ENCODE measurements around the gene UBE2K. TPM values are rescaled to one million over a fixed set of nuclear protein-coding genes. Genes with fewer than 3 reads are reported as not detected.
A peak's percentile ranks its signal among the peaks of the same experiment; 100 is the strongest.
"Not testable (repeated sequence)": the region's sequence is repeated elsewhere in the genome, so short reads cannot be mapped to it uniquely, and the experiment has no call there.

The UBE2K gene
- total RNA-seq, 1 donor from 2014 or later, result 77.3 TPM

DNA sequence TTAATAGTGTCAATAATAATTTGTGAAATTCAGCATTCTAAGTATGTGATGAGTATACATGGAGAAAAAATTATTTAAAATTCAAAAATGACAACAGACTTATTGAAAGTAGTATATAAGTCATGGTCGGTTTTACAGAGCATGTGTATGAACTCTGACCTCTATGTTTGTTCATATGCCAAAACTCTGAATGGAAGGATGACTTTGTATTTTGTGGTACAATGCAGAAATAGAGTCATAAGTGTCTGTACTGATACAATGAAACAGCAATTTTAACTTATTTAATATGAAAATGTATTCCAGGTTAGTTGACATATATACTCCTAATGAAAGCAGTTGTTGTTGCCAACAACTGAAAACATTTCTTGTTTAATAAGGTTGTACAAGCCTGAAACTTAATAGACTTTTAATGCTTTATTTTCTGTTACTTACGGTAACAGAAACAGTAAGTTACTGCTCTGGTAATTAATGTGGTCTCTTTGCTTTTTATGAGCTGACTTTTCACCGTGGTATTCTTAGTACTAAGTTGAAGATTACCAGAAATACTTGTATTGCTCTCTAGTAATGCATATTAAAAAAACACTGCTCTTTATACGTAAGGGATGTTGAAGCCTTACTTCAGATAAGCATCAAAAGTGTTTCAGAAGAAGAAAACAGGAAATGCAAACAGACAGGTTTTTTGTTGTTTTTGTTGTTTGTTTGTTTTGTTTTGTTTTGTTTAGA lies 1.9 kb downstream of the UBE2K start:
- peaks cover 5% of the 10 kb centered on the region for H3K36me3 Mint-ChIP-seq (ENCODE audit: unreplicated experiment)
- H3K27me3 Mint-ChIP-seq (ENCODE audit: unreplicated experiment), result no peaks in the 10 kb centered on the region
- H3K27ac Mint-ChIP-seq (ENCODE audit: unreplicated experiment), result peak overlapping the region; percentile 96
- H3K4me3 Mint-ChIP-seq (ENCODE audit: unreplicated experiment), result peak overlapping the region; percentile 100
- H3K4me1 Mint-ChIP-seq (ENCODE audit: unreplicated experiment), result peaks cover 34% of the 10 kb centered on the region
- DNase-seq (ENCODE audit: extremely low spot score, unreplicated experiment), result no peak
- TF ChIP-seq, protein P1, sequence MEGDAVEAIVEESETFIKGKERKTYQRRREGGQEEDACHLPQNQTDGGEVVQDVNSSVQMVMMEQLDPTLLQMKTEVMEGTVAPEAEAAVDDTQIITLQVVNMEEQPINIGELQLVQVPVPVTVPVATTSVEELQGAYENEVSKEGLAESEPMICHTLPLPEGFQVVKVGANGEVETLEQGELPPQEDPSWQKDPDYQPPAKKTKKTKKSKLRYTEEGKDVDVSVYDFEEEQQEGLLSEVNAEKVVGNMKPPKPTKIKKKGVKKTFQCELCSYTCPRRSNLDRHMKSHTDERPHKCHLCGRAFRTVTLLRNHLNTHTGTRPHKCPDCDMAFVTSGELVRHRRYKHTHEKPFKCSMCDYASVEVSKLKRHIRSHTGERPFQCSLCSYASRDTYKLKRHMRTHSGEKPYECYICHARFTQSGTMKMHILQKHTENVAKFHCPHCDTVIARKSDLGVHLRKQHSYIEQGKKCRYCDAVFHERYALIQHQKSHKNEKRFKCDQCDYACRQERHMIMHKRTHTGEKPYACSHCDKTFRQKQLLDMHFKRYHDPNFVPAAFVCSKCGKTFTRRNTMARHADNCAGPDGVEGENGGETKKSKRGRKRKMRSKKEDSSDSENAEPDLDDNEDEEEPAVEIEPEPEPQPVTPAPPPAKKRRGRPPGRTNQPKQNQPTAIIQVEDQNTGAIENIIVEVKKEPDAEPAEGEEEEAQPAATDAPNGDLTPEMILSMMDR (IDR thresholded peaks at IDR 0.05), result no peak
- H3K9me3 Mint-ChIP-seq (ENCODE audit: unreplicated experiment), result no peaks in the 10 kb centered on the region

DNA sequence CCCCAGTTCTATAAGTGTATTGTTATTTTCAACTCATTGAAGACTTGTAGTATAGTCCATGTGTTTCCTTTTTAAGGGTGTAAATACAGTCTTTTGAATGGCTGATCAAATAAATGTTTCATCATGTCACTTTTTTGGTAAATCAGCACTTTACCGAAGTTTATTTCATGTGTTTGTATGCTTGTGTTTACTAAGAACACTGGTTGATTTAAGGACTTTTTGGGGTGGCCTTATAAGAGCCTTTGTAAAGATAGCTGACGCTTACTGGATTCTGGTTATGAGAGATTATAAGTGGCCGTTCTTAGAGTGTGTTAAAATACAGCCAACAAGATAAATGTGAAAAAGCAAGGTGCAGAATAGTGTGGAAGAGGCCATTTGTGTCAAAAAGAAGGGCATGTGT lies 2.6 kb downstream of the UBE2K start:
- Mint-ChIP-seq H3K27ac (ENCODE audit: unreplicated experiment) (peak overlapping the region; percentile 13), H3K4me3 (ENCODE audit: unreplicated experiment) (peak overlapping the region; percentile 100), H3K4me1 (ENCODE audit: unreplicated experiment) (peaks cover 36% of the 10 kb centered on the region), H3K36me3 (ENCODE audit: unreplicated experiment) (peaks cover 5% of the 10 kb centered on the region), H3K27me3 (ENCODE audit: unreplicated experiment) (no peaks in the 10 kb centered on the region), H3K9me3 (ENCODE audit: unreplicated experiment) (no peaks in the 10 kb centered on the region)
- no peak for DNase-seq (ENCODE audit: extremely low spot score, unreplicated experiment)
- TF ChIP-seq, protein P1 (IDR thresholded peaks at IDR 0.05), result no peak

DNA sequence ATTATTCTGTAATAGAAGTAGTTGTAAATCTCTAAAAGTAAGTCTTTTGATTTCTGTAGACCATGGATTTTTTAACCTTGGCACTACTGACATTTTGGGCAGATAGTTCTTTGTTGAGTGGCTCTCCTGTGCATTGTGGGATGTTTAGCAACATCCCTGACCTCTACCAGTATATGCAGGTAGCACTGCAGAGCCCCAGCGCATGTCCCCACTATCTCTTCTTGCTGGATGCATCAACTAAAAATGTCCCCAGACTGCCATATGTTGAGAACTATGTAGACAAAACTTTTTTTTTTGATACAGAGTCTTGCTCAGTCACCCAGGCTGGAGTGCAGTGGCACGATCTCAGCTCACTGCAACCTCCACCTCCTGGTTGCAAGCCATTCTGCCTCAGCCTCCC lies 4.8 kb downstream of the UBE2K start:
- no peaks in the 10 kb centered on the region for H3K9me3 Mint-ChIP-seq (ENCODE audit: unreplicated experiment)
- H3K27ac Mint-ChIP-seq (ENCODE audit: unreplicated experiment), result no peak overlapping the region
- H3K27me3 Mint-ChIP-seq (ENCODE audit: unreplicated experiment), result no peaks in the 10 kb centered on the region
- H3K4me1 Mint-ChIP-seq (ENCODE audit: unreplicated experiment), result peaks cover 37% of the 10 kb centered on the region
- DNase-seq (ENCODE audit: extremely low spot score, unreplicated experiment), result peak; percentile 17
- H3K4me3 Mint-ChIP-seq (ENCODE audit: unreplicated experiment), result no peak overlapping the region
- TF ChIP-seq, protein P1 (IDR thresholded peaks at IDR 0.05), result no peak
- H3K36me3 Mint-ChIP-seq (ENCODE audit: unreplicated experiment), result peaks cover 7% of the 10 kb centered on the region

DNA sequence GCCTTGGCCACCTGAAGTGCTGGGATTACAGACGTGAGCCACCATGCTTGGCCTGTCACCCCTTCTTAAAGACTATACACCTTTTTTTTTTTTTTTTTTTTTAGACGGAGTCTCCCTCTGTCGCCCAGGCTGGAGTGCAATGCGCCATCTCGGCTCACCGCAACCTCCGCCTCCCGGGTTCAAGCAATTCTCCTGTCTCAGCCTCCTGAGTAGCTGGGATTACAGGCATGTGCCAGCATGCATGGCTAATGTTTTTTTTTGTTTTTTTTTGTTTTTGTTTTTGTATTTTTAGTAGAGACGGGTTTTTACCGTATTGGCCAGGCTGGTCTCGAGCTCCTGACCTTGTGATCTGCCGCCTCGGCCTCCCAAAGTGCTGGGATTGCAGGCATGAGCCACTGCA lies 6.9 kb downstream of the UBE2K start:
- DNase-seq (ENCODE audit: extremely low spot score, unreplicated experiment), result peak; percentile 34
- not testable (repeated sequence) for H3K36me3 Mint-ChIP-seq (ENCODE audit: unreplicated experiment); H3K4me3 Mint-ChIP-seq (ENCODE audit: unreplicated experiment); H3K27me3 Mint-ChIP-seq (ENCODE audit: unreplicated experiment); H3K27ac Mint-ChIP-seq (ENCODE audit: unreplicated experiment); H3K9me3 Mint-ChIP-seq (ENCODE audit: unreplicated experiment)
- H3K4me1 Mint-ChIP-seq (ENCODE audit: unreplicated experiment), result peaks cover 48% of the 10 kb centered on the region

DNA sequence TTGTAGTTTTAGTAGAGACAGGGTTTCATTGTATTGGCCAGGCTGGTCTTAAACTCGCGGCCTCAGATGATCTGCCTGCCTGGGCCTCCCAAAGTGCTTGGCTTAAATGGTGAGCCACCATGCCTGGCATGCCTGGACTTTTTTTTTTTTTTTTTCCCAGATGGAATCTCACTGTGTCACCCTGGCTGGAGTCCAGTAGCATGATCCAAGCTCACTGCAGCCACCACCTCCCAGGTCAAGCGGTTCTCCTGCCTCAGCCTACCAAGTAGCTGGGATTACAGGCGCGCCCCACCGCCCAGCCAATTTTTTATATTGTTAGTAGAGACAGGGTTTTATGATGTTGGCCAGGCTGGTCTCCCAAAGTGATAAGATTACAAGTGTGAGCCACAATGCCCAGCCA lies 8.4 kb downstream of the UBE2K start:
- peaks cover 7% of the 10 kb centered on the region for H3K36me3 Mint-ChIP-seq (ENCODE audit: unreplicated experiment)
- H3K27ac Mint-ChIP-seq (ENCODE audit: unreplicated experiment), result peak overlapping the region; percentile 73
- H3K9me3 Mint-ChIP-seq (ENCODE audit: unreplicated experiment), result no peaks in the 10 kb centered on the region
- H3K27me3 Mint-ChIP-seq (ENCODE audit: unreplicated experiment), result no peaks in the 10 kb centered on the region
- TF ChIP-seq, protein P1 (IDR thresholded peaks at IDR 0.05), result no peak
- peaks cover 39% of the 10 kb centered on the region for H3K4me1 Mint-ChIP-seq (ENCODE audit: unreplicated experiment)
- no peak overlapping the region for H3K4me3 Mint-ChIP-seq (ENCODE audit: unreplicated experiment)
- DNase-seq (ENCODE audit: extremely low spot score, unreplicated experiment), result peak; percentile 36
